Parathyroid adenoma (tissue), 2 donors: ENCODE data around the gene DPM1.

Source experiments
- H2AFZ ChIP-seq: fragments of 300-600 bp; sonication (generic); one replicate; pipeline ENCODE4 v1.7.0; 2017; ENCODE audit warnings: antibody characterized with exemption, mild to moderate bottlenecking
- H3K27ac ChIP-seq: fragments of 300-600 bp; sonication (generic); one replicate; pipeline ENCODE4 v1.7.0; 2017
- H3K27me3 ChIP-seq: fragments of 300-600 bp; sonication (generic); one replicate; pipeline ENCODE4 v1.7.0; 2017; ENCODE audit warnings: low read length; ENCODE audit not compliant: control insufficient read depth, insufficient read depth
- H3K36me3 ChIP-seq: fragments of 300-600 bp; sonication (generic); one replicate; pipeline ENCODE4 v1.7.0; 2017; ENCODE audit warnings: low read length; ENCODE audit not compliant: control insufficient read depth, insufficient read depth
- H3K4me1 ChIP-seq: fragments of 300-600 bp; sonication (generic); one replicate; pipeline ENCODE4 v1.7.0; 2017; ENCODE audit warnings: control low read depth
- H3K4me2 ChIP-seq: fragments of 300-600 bp; sonication (generic); one replicate; pipeline ENCODE4 v1.7.0; 2017; ENCODE audit warnings: low read length
- H3K4me3 ChIP-seq: fragments of 300-600 bp; sonication (generic); one replicate; pipeline ENCODE4 v1.7.0; 2017; ENCODE audit warnings: low read depth, low read length
- H3K79me2 ChIP-seq: fragments of 300-600 bp; sonication (generic); one replicate; pipeline ENCODE4 v1.7.0; 2017; ENCODE audit warnings: control low read depth
- H3K9ac ChIP-seq: fragments of 300-600 bp; sonication (generic); one replicate; pipeline ENCODE4 v1.7.0; 2017; ENCODE audit warnings: mild to moderate bottlenecking
- H3K9me3 ChIP-seq: fragments of 300-600 bp; sonication (generic); one replicate; pipeline ENCODE4 v1.7.0; 2017; ENCODE audit warnings: low read length; ENCODE audit not compliant: control insufficient read depth
- TF ChIP-seq, protein P1 (sequence below): fragments of 300-600 bp; sonication (generic); IDR thresholded peaks from one replicate; pipeline ENCODE4 v1.7.0; 2017; ENCODE audit warnings: antibody characterized with exemption, mild to moderate bottlenecking
- donor health status: primary hyperparathyroidism.

Gene DPM1

GRCh38 chr20:50929299-50930138 is 28.8 kb downstream of the DPM1 start:
- Histone ChIP-seq H3K27ac (peak overlapping the region; percentile 37), H3K9ac (no peak overlapping the region), H3K27me3 (no peaks in the 10 kb centered on the region), H3K36me3 (no peaks in the 10 kb centered on the region), H2AFZ (no peak overlapping the region), H3K4me2 (peak overlapping the region; percentile 75), H3K4me1 (peaks cover 24% of the 10 kb centered on the region), H3K4me3 (peak overlapping the region; percentile 66), H3K9me3 (no peaks in the 10 kb centered on the region), H3K79me2 (peaks cover 30% of the 10 kb centered on the region)
- TF ChIP-seq, protein P1, sequence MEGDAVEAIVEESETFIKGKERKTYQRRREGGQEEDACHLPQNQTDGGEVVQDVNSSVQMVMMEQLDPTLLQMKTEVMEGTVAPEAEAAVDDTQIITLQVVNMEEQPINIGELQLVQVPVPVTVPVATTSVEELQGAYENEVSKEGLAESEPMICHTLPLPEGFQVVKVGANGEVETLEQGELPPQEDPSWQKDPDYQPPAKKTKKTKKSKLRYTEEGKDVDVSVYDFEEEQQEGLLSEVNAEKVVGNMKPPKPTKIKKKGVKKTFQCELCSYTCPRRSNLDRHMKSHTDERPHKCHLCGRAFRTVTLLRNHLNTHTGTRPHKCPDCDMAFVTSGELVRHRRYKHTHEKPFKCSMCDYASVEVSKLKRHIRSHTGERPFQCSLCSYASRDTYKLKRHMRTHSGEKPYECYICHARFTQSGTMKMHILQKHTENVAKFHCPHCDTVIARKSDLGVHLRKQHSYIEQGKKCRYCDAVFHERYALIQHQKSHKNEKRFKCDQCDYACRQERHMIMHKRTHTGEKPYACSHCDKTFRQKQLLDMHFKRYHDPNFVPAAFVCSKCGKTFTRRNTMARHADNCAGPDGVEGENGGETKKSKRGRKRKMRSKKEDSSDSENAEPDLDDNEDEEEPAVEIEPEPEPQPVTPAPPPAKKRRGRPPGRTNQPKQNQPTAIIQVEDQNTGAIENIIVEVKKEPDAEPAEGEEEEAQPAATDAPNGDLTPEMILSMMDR: peak; percentile 97

DNA sequence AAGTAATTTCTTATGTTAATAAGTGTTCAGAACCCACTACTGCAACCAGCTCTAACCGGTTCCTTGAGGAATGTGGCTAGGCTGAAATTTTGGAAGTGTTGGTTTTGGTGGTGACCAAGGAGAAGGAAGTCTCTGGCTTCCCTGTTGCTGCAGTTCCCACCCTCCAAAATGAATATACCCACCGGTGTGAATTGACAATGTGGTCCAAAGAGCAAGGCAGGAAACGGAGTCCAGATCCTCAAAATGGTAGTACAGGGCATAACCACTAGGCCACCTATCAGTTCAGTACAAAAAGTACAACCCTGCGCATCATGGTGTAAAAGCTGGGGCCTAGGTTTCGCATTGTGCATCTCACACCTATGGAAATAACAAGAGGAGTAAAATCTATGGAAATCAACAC is 29.9 kb downstream of the DPM1 start:
- TF ChIP-seq, protein P1: no peak
- Histone ChIP-seq H2AFZ (no peak overlapping the region), H3K27me3 (no peaks in the 10 kb centered on the region), H3K79me2 (peaks cover 36% of the 10 kb centered on the region), H3K4me1 (peaks cover 24% of the 10 kb centered on the region), H3K36me3 (no peaks in the 10 kb centered on the region), H3K4me2 (peak overlapping the region; percentile 75), H3K9me3 (no peaks in the 10 kb centered on the region), H3K4me3 (peak overlapping the region; percentile 2), H3K27ac (no peak overlapping the region), H3K9ac (no peak overlapping the region)

GRCh38 chr20:50926530-50926929 is 31.8 kb downstream of the DPM1 start:
- H3K4me2 ChIP-seq: no peak overlapping the region
- no peaks in the 10 kb centered on the region for H3K9me3 ChIP-seq
- no peak overlapping the region for H3K4me3 ChIP-seq
- H2AFZ ChIP-seq: no peak overlapping the region
- H3K27ac ChIP-seq: no peak overlapping the region
- H3K36me3 ChIP-seq: no peaks in the 10 kb centered on the region
- H3K4me1 ChIP-seq: peaks cover 29% of the 10 kb centered on the region
- TF ChIP-seq, protein P1: no peak
- no peak overlapping the region for H3K9ac ChIP-seq
- peaks cover 51% of the 10 kb centered on the region for H3K79me2 ChIP-seq
- H3K27me3 ChIP-seq: no peaks in the 10 kb centered on the region

GRCh38 chr20:50924261-50924920 is 33.9 kb downstream of the DPM1 start:
- H3K4me2 ChIP-seq: peak overlapping the region; percentile 20
- peaks cover 30% of the 10 kb centered on the region for H3K4me1 ChIP-seq
- no peak overlapping the region for H2AFZ ChIP-seq
- H3K9me3 ChIP-seq: no peaks in the 10 kb centered on the region
- no peak overlapping the region for H3K9ac ChIP-seq
- H3K4me3 ChIP-seq: no peak overlapping the region
- H3K27me3 ChIP-seq: no peaks in the 10 kb centered on the region
- peaks cover 53% of the 10 kb centered on the region for H3K79me2 ChIP-seq
- H3K27ac ChIP-seq: no peak overlapping the region
- H3K36me3 ChIP-seq: no peaks in the 10 kb centered on the region
- TF ChIP-seq, protein P1: no peak
